ENCODE data around the gene DNAJC21.

- TF ChIP-seq CTCF (IDR thresholded peaks at IDR 0.05) (no peak), ZFX (IDR thresholded peaks at IDR 0.05; ENCODE audit: borderline replicate concordance) (no peak)
Measured at GRCh38 chr5:34929134-34929719, at the start of gene DNAJC21.
